ENCODE data around the gene RASAL1.

Gene RASAL1

DNA sequence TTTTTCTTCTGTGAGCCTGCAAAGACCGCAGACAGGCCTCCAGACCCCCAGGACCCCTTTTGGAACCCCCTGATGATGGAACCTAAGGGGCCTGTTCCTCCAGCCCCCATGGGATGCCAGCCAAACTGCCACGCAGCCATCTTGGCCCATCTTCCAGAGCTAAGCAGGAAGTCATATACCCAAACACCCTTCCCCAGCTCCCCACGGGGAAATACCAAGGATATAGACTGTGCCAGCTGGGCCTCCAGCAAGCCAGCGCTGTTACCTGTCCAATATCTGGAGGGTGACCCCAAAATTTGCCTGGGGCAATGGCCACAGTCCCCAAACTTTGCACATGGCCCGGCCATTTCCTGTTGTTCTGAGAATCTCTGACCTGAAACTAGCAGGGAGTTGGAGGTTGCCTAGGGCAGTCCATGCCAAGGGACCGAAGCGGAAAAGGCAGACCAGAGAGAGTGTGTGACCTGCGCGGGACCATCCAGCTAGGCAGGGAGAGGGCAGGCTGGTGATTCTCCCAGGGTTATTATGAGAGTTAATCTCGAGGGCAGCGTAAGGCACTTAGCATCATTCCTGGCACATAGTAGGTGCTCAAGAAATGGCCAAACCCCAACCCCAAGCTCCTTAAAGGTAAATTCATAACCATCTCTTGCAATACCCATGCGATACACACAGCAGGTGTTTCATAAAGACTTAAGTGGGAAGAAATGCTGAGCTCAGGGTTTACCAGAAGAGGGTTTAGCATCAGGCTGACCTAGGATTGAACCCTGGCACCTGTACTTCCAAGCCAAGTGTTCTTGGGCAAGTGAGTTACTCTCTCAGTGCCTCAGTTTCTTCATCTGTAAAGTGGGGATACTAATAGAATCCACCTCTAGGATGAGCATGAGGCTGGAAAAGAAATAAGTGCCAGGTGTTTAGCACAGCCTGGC is 2.6 kb upstream of the RASAL1 start:
- no peak overlapping the region for H3K27ac Mint-ChIP-seq

DNA sequence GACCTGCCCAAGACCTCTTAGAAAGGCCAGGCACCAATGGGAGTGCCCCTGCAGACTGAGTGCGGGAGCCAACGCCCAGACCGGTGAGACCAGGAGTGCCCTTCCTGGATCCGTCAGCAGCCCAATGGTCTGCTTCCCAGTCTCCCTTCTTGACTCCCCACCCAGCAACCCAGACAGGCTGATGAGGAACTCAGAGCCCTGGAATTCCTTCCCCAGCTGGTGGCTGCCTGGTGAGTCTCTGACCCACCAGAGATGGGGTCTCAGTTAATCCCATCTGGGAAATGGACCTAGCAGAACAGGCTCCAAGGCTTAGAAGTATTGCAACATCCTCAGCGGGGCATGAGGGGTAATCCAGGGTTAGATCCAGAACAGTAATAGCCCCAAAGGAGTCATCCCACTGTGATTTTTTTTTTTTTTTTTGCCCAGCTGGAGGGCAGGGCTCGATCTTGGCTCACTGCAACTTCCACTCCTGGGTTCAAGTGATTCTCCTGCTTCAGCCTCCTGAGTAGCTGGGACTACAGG is 1.5 kb upstream of the RASAL1 start:
- no peaks in the 10 kb centered on the region for H3K9me3 Mint-ChIP-seq
- peak overlapping the region; percentile 83 for H3K27ac Mint-ChIP-seq
- H3K36me3 Mint-ChIP-seq (ENCODE audit: low read depth): no peaks in the 10 kb centered on the region
- H3K27me3 Mint-ChIP-seq: peaks cover 8% of the 10 kb centered on the region
- no peak for DNase-seq
- H3K4me1 Mint-ChIP-seq (ENCODE audit: low read depth): peaks cover 22% of the 10 kb centered on the region
- H3K4me3 Mint-ChIP-seq: peak overlapping the region; percentile 74

More for the DNA sequence above, 2.6 kb upstream of the RASAL1 start:
- no peak for DNase-seq
- Mint-ChIP-seq H3K36me3 (ENCODE audit: low read depth) (no peaks in the 10 kb centered on the region), H3K9me3 (no peaks in the 10 kb centered on the region), H3K4me3 (no peak overlapping the region), H3K4me1 (ENCODE audit: low read depth) (peaks cover 27% of the 10 kb centered on the region), H3K27me3 (peaks cover 8% of the 10 kb centered on the region)

DNA sequence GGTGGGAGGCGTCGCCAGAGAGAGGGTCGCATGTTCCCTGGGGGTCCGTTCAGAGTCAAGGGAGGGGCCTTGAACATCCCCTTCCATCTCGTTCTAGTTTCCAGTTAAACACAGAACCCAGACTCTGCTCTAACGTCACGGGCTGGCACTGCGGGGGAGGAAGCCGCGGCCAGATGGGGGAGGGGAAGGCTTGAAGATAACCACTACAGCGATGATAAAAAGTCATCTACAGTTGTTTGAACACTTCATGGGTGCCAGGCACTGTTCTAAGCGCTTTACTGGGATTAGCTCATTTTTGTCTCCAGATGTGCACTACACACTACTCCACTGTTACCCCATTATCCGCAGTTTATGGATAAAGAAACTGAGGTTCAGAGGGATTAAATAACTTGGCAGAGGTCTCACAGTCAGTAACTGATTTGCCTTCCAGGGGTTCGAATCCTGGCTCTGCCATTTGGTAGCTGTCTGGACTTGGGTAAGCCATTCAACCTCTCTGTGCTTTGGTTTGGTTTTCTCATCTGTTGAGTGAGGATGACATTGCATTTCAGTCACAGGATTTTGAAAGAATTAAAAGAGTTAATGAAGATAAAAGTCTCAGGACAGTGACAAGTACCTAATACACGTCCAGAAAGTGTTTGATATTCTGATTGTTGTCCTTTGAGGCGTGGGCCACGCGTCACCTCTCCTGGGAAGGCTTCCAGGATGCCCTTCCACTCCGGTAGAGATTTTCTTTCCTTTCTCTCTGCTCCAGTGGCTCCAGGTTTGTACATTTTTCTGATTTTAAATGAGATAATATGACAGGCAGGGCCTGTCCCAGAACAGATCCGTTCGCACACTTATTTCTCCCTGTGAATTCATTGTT is 798 bp upstream of the RASAL1 start:
- Mint-ChIP-seq H3K27me3 (peaks cover 8% of the 10 kb centered on the region), H3K36me3 (ENCODE audit: low read depth) (no peaks in the 10 kb centered on the region), H3K27ac (peak overlapping the region; percentile 83), H3K9me3 (no peaks in the 10 kb centered on the region), H3K4me3 (peak overlapping the region; percentile 74), H3K4me1 (ENCODE audit: low read depth) (peaks cover 19% of the 10 kb centered on the region)
- peak; percentile 71 for DNase-seq

DNA sequence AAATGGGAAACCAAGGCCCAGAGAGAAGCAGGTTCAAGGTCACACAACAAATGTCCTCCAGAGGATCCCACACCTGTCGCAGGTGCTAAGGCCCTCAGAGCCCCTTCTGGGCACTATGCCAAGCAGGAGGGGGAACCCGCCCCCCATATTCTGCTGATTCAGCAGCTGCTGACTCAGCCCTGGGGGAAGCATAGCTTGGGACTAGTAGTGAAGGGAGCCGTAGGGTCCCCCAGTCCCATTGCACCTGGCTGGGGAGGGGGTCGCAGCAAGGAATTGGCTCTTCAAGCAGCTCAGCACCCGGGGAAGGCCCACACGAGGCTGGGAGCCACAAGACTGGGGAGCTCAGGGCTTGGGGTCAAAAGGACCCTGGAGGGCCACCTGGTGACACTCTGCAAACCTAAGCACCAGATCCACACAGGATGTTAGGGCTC is 1.0 kb downstream of the RASAL1 start:
- no peak for DNase-seq
- Mint-ChIP-seq H3K9me3 (no peaks in the 10 kb centered on the region), H3K36me3 (ENCODE audit: low read depth) (no peaks in the 10 kb centered on the region), H3K4me3 (peak overlapping the region; percentile 76), H3K27me3 (peaks cover 8% of the 10 kb centered on the region), H3K4me1 (ENCODE audit: low read depth) (peaks cover 19% of the 10 kb centered on the region), H3K27ac (peak overlapping the region; percentile 33)

DNA sequence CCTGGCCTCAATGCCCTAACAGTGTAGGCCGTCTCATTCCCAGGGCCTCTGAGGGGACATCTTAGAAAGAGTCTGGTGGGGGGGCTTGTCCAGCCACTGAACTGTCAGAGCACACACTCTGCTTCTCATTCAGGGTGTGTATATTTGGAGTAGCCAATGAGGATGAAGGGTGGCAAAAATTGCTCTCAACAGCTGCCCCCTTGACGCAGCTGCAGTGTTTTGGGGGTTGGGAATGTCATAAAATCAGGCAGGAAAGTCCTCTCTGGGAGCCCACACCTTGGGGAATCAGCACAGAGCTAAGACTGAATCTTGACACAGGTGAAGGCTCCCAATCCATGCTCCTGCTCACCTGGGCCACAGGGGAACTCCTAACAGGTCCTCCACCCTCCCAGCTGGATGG is 1.5 kb downstream of the RASAL1 start:
- H3K4me1 Mint-ChIP-seq (ENCODE audit: low read depth): peaks cover 19% of the 10 kb centered on the region
- no peak for DNase-seq
- H3K9me3 Mint-ChIP-seq: no peaks in the 10 kb centered on the region
- H3K27ac Mint-ChIP-seq: no peak overlapping the region
- H3K4me3 Mint-ChIP-seq: no peak overlapping the region
- H3K27me3 Mint-ChIP-seq: peaks cover 8% of the 10 kb centered on the region
- no peaks in the 10 kb centered on the region for H3K36me3 Mint-ChIP-seq (ENCODE audit: low read depth)

DNA sequence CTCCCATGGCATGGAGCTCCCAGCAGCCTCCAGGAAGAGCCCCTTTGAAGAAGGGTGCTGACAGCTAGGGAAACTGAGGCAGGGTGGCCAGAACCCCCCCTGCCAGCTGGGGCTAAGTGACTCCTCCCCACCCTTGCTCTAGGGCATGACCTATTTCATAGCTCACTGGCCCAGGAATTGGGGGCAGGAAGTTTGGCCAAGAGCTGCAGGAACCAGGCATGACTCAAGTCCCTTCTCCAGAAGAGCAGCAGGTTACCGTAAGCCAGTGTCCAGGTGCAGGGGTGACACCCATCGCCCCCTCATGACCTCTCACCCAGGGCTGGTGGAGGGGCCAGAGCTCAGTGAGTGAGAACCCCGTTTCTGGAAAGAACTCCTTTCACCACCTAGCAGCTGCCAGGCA is 1.9 kb downstream of the RASAL1 start:
- H3K27ac Mint-ChIP-seq: no peak overlapping the region
- H3K27me3 Mint-ChIP-seq: peaks cover 8% of the 10 kb centered on the region
- no peaks in the 10 kb centered on the region for H3K36me3 Mint-ChIP-seq (ENCODE audit: low read depth)
- no peaks in the 10 kb centered on the region for H3K9me3 Mint-ChIP-seq
- DNase-seq: no peak
- H3K4me3 Mint-ChIP-seq: no peak overlapping the region
- peaks cover 19% of the 10 kb centered on the region for H3K4me1 Mint-ChIP-seq (ENCODE audit: low read depth)

DNA sequence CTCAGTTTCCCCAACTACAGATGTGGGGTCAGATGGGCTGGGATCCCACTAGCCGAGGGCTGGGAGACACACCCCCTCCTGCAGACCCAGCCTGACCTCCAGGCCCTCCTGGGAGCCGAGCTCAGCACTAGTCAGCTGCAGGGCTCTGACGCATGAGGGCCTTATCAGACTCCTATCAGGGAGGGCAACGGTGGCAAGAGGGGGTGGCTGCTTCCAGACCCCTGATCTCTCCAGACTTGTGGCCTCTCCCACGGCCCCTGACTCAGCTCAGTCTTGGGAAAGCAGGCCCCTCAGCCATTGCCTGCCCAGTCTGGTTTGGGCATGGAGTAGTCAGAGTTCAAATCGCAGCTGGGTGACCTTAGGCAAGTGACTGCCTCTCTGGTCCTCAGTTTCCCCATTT is 2.5 kb downstream of the RASAL1 start:
- Mint-ChIP-seq H3K9me3 (no peaks in the 10 kb centered on the region), H3K4me3 (no peak overlapping the region), H3K36me3 (ENCODE audit: low read depth) (no peaks in the 10 kb centered on the region), H3K27ac (no peak overlapping the region), H3K27me3 (peaks cover 8% of the 10 kb centered on the region), H3K4me1 (ENCODE audit: low read depth) (peaks cover 19% of the 10 kb centered on the region)
- DNase-seq: no peak

DNA sequence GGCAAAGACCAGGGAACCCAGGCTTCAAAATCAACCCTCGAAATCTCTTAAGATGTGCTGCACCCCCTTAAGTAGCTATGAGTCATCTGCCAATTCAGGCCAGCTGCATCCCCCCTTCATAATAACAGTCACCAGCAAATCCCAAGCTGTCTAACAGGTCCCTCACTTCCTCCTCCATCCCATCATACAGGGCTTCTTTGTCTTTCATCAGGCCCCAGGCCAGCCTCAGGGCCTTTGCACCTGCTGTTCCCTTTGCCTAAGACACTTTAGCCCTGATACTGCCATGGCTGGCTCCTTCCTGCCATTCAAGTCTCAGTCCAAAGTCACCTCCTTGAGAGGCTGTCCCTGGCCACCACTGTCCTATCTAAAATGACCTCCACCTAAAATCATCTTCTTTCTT is 4.0 kb downstream of the RASAL1 start:
- no peak for DNase-seq
- H3K27ac Mint-ChIP-seq: no peak overlapping the region
- H3K9me3 Mint-ChIP-seq: no peaks in the 10 kb centered on the region
- peaks cover 3% of the 10 kb centered on the region for H3K27me3 Mint-ChIP-seq
- H3K36me3 Mint-ChIP-seq (ENCODE audit: low read depth): no peaks in the 10 kb centered on the region
- H3K4me3 Mint-ChIP-seq: no peak overlapping the region
- H3K4me1 Mint-ChIP-seq (ENCODE audit: low read depth): peaks cover 14% of the 10 kb centered on the region

DNA sequence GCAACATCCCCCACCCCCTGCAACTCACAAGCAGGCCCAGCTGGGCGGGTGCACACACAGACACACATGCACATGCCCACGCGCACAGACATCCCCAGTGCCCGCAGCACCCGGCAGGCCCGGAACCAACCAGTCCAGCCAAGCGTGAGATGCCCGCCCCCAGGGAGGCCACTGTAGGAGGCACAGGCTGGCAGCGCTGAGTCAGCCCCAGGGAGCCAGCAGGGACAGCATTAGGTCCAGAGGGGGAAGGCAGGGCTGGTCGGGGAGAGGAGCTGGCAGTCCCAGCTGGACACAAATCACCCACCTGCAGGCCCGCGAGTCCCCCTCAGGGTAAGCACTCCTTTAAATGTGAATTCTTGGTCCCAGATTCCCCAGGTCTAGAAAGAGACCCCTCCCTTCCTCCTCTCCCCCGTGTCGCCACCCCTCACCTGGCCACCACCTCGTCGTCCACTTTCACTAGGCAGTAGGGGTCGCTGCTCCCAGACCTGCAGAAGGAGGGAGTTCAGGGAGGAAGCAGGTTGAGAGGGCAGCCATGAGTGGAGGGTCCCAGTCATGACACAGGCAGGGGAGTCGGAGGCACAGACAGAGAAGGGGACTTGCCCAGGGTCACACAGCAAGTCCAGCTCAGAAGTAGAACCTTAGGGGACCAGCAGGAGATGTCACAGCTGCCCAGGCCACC is 5.0 kb downstream of the RASAL1 start:
- H3K36me3 Mint-ChIP-seq (ENCODE audit: low read depth): no peaks in the 10 kb centered on the region
- H3K9me3 Mint-ChIP-seq: no peaks in the 10 kb centered on the region
- no peak overlapping the region for H3K4me3 Mint-ChIP-seq
- no peaks in the 10 kb centered on the region for H3K27me3 Mint-ChIP-seq
- H3K27ac Mint-ChIP-seq: no peak overlapping the region
- H3K4me1 Mint-ChIP-seq (ENCODE audit: low read depth): peaks cover 6% of the 10 kb centered on the region
- no peak for DNase-seq

DNA sequence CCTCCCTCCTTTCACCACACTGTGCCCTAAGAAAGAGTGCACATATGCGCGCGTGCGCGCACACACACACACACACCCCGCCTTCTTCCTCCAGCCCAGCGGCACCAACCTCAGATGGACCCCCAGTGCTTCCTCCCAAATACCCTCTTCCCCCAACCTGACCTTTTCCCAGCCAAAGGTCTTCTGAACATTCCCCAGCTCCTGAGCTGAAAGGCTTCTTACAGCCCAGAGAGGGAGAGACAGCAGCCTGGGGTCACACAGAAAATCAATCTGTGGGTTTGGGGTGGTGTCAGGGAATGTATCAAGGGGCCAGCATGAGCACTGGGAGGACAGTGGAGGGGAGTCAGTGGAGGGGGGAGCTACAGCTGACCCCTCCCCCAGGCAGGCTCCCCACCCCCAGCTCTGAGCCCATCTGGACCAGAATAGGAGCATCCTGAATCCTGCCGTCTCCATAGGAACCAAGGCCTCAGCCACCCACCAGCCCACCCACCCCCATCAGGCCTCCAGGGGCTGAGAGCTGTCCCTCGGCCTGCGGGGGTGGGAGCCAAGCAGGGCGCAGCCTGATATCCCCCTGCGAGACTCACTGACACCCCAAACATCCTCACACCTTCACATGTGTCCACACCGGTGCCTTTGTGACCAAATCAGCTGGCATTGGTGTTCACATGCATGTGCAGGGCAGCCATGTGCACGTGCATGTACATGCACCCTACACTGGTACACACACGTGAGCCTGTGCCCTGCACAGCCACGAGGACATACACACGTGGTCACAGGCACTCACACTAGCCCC is 5.7 kb downstream of the RASAL1 start:
- Mint-ChIP-seq H3K27me3 (no peaks in the 10 kb centered on the region), H3K9me3 (no peaks in the 10 kb centered on the region), H3K4me1 (ENCODE audit: low read depth) (peaks cover 2% of the 10 kb centered on the region), H3K4me3 (no peak overlapping the region), H3K36me3 (ENCODE audit: low read depth) (no peaks in the 10 kb centered on the region), H3K27ac (no peak overlapping the region)
- DNase-seq: no peak

DNA sequence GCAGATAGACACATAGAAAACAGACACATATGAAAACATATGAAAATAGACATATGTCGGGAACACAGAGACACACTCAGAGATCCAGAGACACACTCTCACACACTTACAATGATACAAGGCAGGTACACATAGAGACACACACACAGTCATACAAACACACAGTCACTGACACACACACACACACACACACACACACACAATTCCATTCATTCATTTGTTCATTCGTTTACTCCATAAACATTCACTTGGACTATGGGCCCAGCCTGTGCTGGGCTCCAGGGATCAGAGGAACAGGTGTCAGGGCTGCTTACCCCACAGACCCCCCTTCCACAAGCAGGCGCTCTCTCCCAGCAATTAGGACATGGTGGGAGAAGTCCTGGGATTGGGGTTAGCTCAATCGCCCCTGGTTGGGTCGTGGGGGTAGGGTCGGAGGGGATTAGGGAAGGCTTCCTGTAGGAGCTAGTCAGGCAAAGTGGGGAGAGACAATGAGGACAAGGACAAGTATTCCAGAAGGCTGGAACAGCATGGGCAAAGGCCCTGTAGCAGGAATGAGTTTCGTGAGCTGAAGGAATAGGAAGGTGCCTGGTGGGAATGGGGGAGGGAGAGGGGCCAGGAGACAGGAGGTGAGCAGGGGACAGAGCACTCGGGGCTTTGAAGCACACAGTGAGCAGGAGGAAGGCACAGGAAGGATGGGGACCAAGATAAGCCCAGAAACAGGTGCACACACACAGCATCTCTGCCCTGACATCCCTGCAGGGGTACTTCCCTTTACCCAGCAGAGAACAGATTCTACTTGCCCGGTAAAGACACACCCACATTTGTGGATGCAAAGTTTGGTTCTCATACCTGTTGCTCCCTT is 6.5 kb downstream of the RASAL1 start:
- Mint-ChIP-seq H3K36me3 (ENCODE audit: low read depth) (no peaks in the 10 kb centered on the region), H3K9me3 (no peaks in the 10 kb centered on the region)
- DNase-seq: no peak

DNA sequence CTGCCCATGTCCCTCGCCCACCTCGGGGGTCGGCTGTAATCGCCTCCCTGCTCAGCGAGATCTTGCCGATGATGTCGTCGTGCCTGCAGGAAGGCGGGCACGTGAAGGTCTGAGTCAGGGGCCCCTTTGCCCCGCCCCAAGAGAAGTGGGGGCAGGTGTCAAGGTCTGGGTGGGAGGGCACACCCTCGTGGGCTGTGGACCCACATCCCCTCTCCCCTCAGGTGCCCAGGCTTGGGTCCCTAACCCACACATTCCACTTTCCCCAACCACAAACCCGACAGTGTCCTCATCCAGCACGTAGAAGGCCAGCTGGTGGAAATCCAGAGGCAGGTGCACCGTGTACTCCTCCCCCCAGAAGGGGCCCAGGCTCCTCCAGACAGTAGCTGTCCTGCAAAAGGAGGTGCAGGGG is 7.8 kb downstream of the RASAL1 start:
- no peaks in the 10 kb centered on the region for H3K27me3 Mint-ChIP-seq
- peaks cover 2% of the 10 kb centered on the region for H3K9me3 Mint-ChIP-seq
- H3K36me3 Mint-ChIP-seq (ENCODE audit: low read depth): no peaks in the 10 kb centered on the region
- no peaks in the 10 kb centered on the region for H3K4me1 Mint-ChIP-seq (ENCODE audit: low read depth)
- no peak overlapping the region for H3K27ac Mint-ChIP-seq
- H3K4me3 Mint-ChIP-seq: no peak overlapping the region
- DNase-seq: no peak

More for the DNA sequence above, 6.5 kb downstream of the RASAL1 start:
- H3K27me3 Mint-ChIP-seq: no peaks in the 10 kb centered on the region
- no peaks in the 10 kb centered on the region for H3K4me1 Mint-ChIP-seq (ENCODE audit: low read depth)
- peak overlapping the region; percentile 9 for H3K27ac Mint-ChIP-seq
- H3K4me3 Mint-ChIP-seq: no peak overlapping the region

Measured in activated T-cell treated with anti-CD3 and anti-CD28 coated beads, Interleukin-2, amount 50 U/mL, for 24 hours (primary cell).